Upper lobe of left lung (tissue), 6 donors: ENCODE measurements around the gene CNGB1. TPM values are rescaled to one million over a fixed set of nuclear protein-coding genes. Genes with fewer than 3 reads are reported as not detected.

Experiments
- ATAC-seq, 2 donors: fragments of 200-7000 bp; cut with Tn5 transposase; one replicate each; pipeline ENCODE4 v1.9.1; 2022; ENCODE audit warnings: mild to moderate bottlenecking in 2 of 2, moderate library complexity in 2 of 2; ENCODE audit not compliant: low FRiP score in 2 of 2
- DNase-seq, 2 donors: peaks; one replicate each; pipeline ENCODE4 v3.0.0-alpha.2; 2019 to 2020
- H3K27ac ChIP-seq, 4 donors: fragments of 200-600 bp; sonication (generic); one replicate each; pipeline ENCODE4 v1.5.1; 2016 to 2019
- H3K27me3 ChIP-seq, 4 donors: fragments of 200-600 bp; sonication (generic); one replicate each; pipeline ENCODE4 v1.5.1; 2017 to 2019
- H3K36me3 ChIP-seq, 4 donors: fragments of 200-600 bp; sonication (generic); one replicate each; pipeline ENCODE4 v1.5.1; 2016 to 2019
- H3K4me1 ChIP-seq, 4 donors: fragments of 200-600 bp; sonication (generic); one replicate each; pipeline ENCODE4 v1.5.1; 2018 to 2019
- H3K4me3 ChIP-seq, 4 donors: fragments of 200-600 bp; sonication (generic); one replicate each; pipeline ENCODE4 v1.5.1; 2017 to 2019; ENCODE audit warnings: mild to moderate bottlenecking in 2 of 4, moderate library complexity in 1 of 4
- H3K9me3 ChIP-seq, 4 donors: fragments of 200-600 bp; sonication (generic); one replicate each; pipeline ENCODE4 v1.5.1; 2018 to 2019
- EP300 ChIP-seq, 4 donors: sonication (generic); formaldehyde crosslinking; IDR thresholded peaks; one replicate each; pipeline ENCODE4 v1.5.1; 2017; ENCODE audit warnings: antibody characterized with exemption in 4 of 4, control low read depth in 2 of 4
- POLR2A ChIP-seq, 4 donors: fragments of 450-650 bp; IDR thresholded peaks; one replicate each; pipeline ENCODE4 v1.5.1; 2016 to 2017; ENCODE audit warnings: antibody characterized with exemption in 4 of 4, mild to moderate bottlenecking in 2 of 4
- POLR2AphosphoS5 ChIP-seq, 2 donors: sonication (generic); formaldehyde crosslinking; IDR thresholded peaks; one replicate each; pipeline ENCODE4 v1.5.1; 2017; ENCODE audit warnings: antibody characterized with exemption in 2 of 2
- WGBS, 2 donors: methylation state at CpG; one replicate each; pipeline ENCODE4 v1.1.5; 2017 to 2018; 5-methylcytosine and 5-hydroxymethylcytosine counted together
- total RNA-seq, 6 donors: library from RNA; depleted of rRNA in 4 of 6; stranded (reverse); fragments of >200 nt in 4 of 6; gene quantifications; one replicate each; pipeline versions ENCODE4 v1.1.0 to v1.2.1, GENCODE V29; 2016 to 2021
- TF ChIP-seq, protein P1 (sequence below), 6 experiments: fragments of 450-650 bp in 4 of 6; fragments of 200-600 bp in 2 of 6; sonication (generic) in 2 of 6; IDR thresholded peaks; one replicate each; pipeline ENCODE4 v1.5.1; 2016 to 2019; ENCODE audit warnings: antibody characterized with exemption in 6 of 6
- donor health status: DM: no; HTN: no; CAD: no; lungs with moderate emphysema.
- donor health status: DM: no; HTN: yes; CAD: no; lungs with severe emphysema.

CNGB1 gene
- total RNA-seq, 6 donors from 2014 or later = 0.06 to 0.39 TPM; not detected in 4

- peak in 1 of 2 donors; percentile 47 for DNase-seq
- H3K27ac ChIP-seq = no peak overlapping the region
- ATAC-seq = no peak
- peaks cover 17 to 40% (median 37%) of the 10 kb centered on the region in 4 donors for H3K4me1 ChIP-seq
- H3K4me3 ChIP-seq = no peak overlapping the region
- no peaks in the 10 kb centered on the region for H3K36me3 ChIP-seq
- H3K27me3 ChIP-seq = peaks cover 0 to 12% (median 5%) of the 10 kb centered on the region in 4 donors
- WGBS, 2 donors = 95 to 96% methylated on average over 14 of the region's 14 CpGs
- TF ChIP-seq EP300 (IDR thresholded peaks at IDR 0.05) (no peak), POLR2A (IDR thresholded peaks at IDR 0.05) (no peak), POLR2AphosphoS5 (IDR thresholded peaks at IDR 0.05) (no peak)
- TF ChIP-seq, protein P1, sequence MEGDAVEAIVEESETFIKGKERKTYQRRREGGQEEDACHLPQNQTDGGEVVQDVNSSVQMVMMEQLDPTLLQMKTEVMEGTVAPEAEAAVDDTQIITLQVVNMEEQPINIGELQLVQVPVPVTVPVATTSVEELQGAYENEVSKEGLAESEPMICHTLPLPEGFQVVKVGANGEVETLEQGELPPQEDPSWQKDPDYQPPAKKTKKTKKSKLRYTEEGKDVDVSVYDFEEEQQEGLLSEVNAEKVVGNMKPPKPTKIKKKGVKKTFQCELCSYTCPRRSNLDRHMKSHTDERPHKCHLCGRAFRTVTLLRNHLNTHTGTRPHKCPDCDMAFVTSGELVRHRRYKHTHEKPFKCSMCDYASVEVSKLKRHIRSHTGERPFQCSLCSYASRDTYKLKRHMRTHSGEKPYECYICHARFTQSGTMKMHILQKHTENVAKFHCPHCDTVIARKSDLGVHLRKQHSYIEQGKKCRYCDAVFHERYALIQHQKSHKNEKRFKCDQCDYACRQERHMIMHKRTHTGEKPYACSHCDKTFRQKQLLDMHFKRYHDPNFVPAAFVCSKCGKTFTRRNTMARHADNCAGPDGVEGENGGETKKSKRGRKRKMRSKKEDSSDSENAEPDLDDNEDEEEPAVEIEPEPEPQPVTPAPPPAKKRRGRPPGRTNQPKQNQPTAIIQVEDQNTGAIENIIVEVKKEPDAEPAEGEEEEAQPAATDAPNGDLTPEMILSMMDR (IDR thresholded peaks at IDR 0.05) = no peak
- H3K9me3 ChIP-seq = no peaks in the 10 kb centered on the region
Measured at GRCh38 chr16:57887711-57888110, 83.2 kb downstream of the CNGB1 start.

GRCh38 chr16:57886427-57886826 lies 84.5 kb downstream of the CNGB1 start:
- no peak for DNase-seq
- Histone ChIP-seq H3K4me1 (peaks cover 14 to 28% (median 26%) of the 10 kb centered on the region in 4 donors), H3K4me3 (no peak overlapping the region), H3K27me3 (peaks cover 0 to 12% (median 5%) of the 10 kb centered on the region in 4 donors), H3K27ac (no peak overlapping the region), H3K36me3 (no peaks in the 10 kb centered on the region), H3K9me3 (no peaks in the 10 kb centered on the region)
- 100% methylated on average over 1 of the region's 1 CpG for WGBS, 2 donors
- TF ChIP-seq EP300 (IDR thresholded peaks at IDR 0.05) (no peak), POLR2AphosphoS5 (IDR thresholded peaks at IDR 0.05) (no peak), POLR2A (IDR thresholded peaks at IDR 0.05) (no peak)
- TF ChIP-seq, protein P1 (IDR thresholded peaks at IDR 0.05) = no peak
- no peak for ATAC-seq

DNA sequence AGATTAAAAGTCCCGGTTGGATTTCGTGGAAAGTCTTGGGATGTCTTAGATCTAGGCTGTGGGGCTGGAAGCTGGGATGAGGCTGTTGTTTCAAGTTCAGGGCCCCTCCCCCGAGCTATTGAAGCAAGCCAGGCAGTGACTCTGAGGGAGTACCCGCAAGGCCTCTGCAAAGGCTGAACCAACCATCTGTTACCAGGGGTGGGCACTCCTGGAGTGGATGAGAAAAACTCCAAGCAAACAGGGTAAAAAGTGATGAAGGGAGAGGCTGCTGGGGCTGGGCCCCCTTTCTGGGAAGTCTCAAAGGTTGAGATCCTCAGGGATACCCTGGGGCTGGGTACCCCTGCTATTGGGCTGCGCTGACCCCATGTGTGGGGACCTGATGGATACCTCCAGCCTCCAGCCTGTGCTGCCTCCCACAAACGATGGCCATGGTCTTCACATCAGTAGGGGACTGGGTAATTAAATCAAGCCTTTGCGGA lies 86.2 kb downstream of the CNGB1 start:
- no peak for ATAC-seq
- whole genome bisulfite sequencing, 2 donors = 68 to 69% methylated on average over 7 of the region's 7 CpGs
- Histone ChIP-seq H3K27ac (no peak overlapping the region), H3K27me3 (peaks cover 0 to 12% (median 5%) of the 10 kb centered on the region in 4 donors), H3K4me1 (peaks cover 3 to 13% (median 9%) of the 10 kb centered on the region in 4 donors), H3K4me3 (no peak overlapping the region), H3K9me3 (no peaks in the 10 kb centered on the region), H3K36me3 (no peaks in the 10 kb centered on the region)
- no peak for DNase-seq
- TF ChIP-seq EP300 (IDR thresholded peaks at IDR 0.05) = no peak
- TF ChIP-seq POLR2A (IDR thresholded peaks at IDR 0.05) = no peak
- TF ChIP-seq POLR2AphosphoS5 (IDR thresholded peaks at IDR 0.05) = no peak
- TF ChIP-seq, protein P1 (IDR thresholded peaks at IDR 0.05) = no peak

- 25 to 28% methylated on average over 29 to 46 of the region's 51 CpGs for WGBS, 2 donors
- ATAC-seq (peak in 1 of 2 donors; percentile 28), DNase-seq (peak in 1 of 2 donors; percentile 84)
- H3K27ac ChIP-seq = no peak overlapping the region
- H3K4me3 ChIP-seq = peak overlapping the region in 1 of 4 donors; percentile 17
- H3K4me1 ChIP-seq = peaks cover 0 to 7% (median 6%) of the 10 kb centered on the region in 4 donors
- peaks cover 0 to 12% (median 5%) of the 10 kb centered on the region in 4 donors for H3K27me3 ChIP-seq
- H3K9me3 ChIP-seq = no peaks in the 10 kb centered on the region
- H3K36me3 ChIP-seq = no peaks in the 10 kb centered on the region
- TF ChIP-seq POLR2A (IDR thresholded peaks at IDR 0.05) (no peak), EP300 (IDR thresholded peaks at IDR 0.05) (no peak), POLR2AphosphoS5 (IDR thresholded peaks at IDR 0.05) (no peak)
- TF ChIP-seq, protein P1 (IDR thresholded peaks at IDR 0.05) = no peak
Measured at GRCh38 chr16:57883953-57884654, 86.8 kb downstream of the CNGB1 start.
